K562 (cell line): ENCODE measurements around the gene UNC93B1. TPM values are rescaled to one million over a fixed set of nuclear protein-coding genes. Genes with fewer than 3 reads are reported as not detected.

ENCODE experiments used
- BRD9 ChIP-seq: fragments of 450-650 bp; IDR thresholded peaks from 2 replicates; pipeline ENCODE4 v1.6.1; 2018; ENCODE audit warnings: low read depth; ENCODE audit not compliant: partially characterized antibody
- CBX1 ChIP-seq: sonication (generic); IDR thresholded peaks from 2 replicates; pipeline ENCODE4 v1.6.1; 2016; ENCODE audit warnings: antibody characterized with exemption, low read depth, mild to moderate bottlenecking
- CREB1 ChIP-seq, 2 experiments: sonication (generic) in 1 of 2; formaldehyde crosslinking in 1 of 2; IDR thresholded peaks; 2 replicates each; pipeline versions ENCODE4 v1.6.1 to v1.8.0; 2012 to 2022; ENCODE audit warnings: inconsistent platforms in 1 of 2, mild to moderate bottlenecking in 1 of 2, missing genetic modification reagents in 1 of 2, moderate library complexity in 1 of 2
- CREM ChIP-seq: IDR thresholded peaks from 2 replicates; pipeline ENCODE4 v1.6.1; 2014; ENCODE audit warnings: antibody characterized with exemption, low read depth
- CXXC5 ChIP-seq: fragments of 250-450 bp; sonication (Bioruptor Pico); IDR thresholded peaks from 2 replicates; pipeline ENCODE4 v1.8.0; 2022; ENCODE audit warnings: inconsistent platforms, mild to moderate bottlenecking, moderate library complexity
- DPF2 ChIP-seq: fragments of 450-650 bp; IDR thresholded peaks from 2 replicates; pipeline ENCODE4 v1.6.1; 2016
- E2F3 ChIP-seq: fragments of 250-450 bp; sonication (Bioruptor Pico); IDR thresholded peaks from 2 replicates; pipeline ENCODE4 v1.4.0; 2020; ENCODE audit warnings: mild to moderate bottlenecking
- EP300 ChIP-seq: IDR thresholded peaks from 2 replicates; pipeline ENCODE4 v1.6.1; 2012; ENCODE audit warnings: low read length, improper control_type of control experiment
- ESRRB ChIP-seq: fragments of 250-450 bp; sonication (Bioruptor Pico); IDR thresholded peaks from 2 replicates; pipeline ENCODE4 v1.5.0; 2020; ENCODE audit warnings: mild to moderate bottlenecking, moderate library complexity, borderline replicate concordance
- GABPB2 ChIP-seq: fragments of 250-450 bp; sonication (Bioruptor Pico); conservative IDR thresholded peaks from 2 replicates; pipeline ENCODE4 v1.5.1; 2021; ENCODE audit warnings: mild to moderate bottlenecking
- GTF2A2 ChIP-seq: IDR thresholded peaks from 2 replicates; pipeline ENCODE4 v1.6.1; 2016; ENCODE audit warnings: mild to moderate bottlenecking, missing genetic modification characterization, missing compliant biosample characterization
- JUND ChIP-seq, 2 experiments: IDR thresholded peaks; 2 replicates in 1 of 2; 3 replicates in 1 of 2; pipeline ENCODE4 v1.6.1; 2011; ENCODE audit warnings: borderline replicate concordance in 2 of 2, low read depth in 2 of 2, low read length in 2 of 2, improper control_type of control experiment in 1 of 2, missing biosample characterization in 1 of 2, missing genetic modification characterization in 1 of 2, missing genetic modification reagents in 1 of 2
- KDM1A ChIP-seq, 2 experiments: fragments of 450-650 bp; IDR thresholded peaks; 2 replicates each; pipeline ENCODE4 v1.6.1; 2016; ENCODE audit warnings: mild to moderate bottlenecking in 2 of 2
- LEF1 ChIP-seq: fragments of 450-650 bp; IDR thresholded peaks from 2 replicates; pipeline ENCODE4 v1.6.1; 2016; ENCODE audit warnings: mild to moderate bottlenecking
- MEIS2 ChIP-seq: fragments of 450-650 bp; IDR thresholded peaks from 2 replicates; pipeline ENCODE4 v1.6.1; 2014; ENCODE audit warnings: mild to moderate bottlenecking; ENCODE audit not compliant: partially characterized antibody
- NFATC3 ChIP-seq: fragments of 450-650 bp; IDR thresholded peaks from 2 replicates; pipeline ENCODE4 v1.6.1; 2017; ENCODE audit warnings: mild to moderate bottlenecking
- NR2C1 ChIP-seq, 2 experiments: fragments of 450-650 bp; IDR thresholded peaks; 2 replicates each; pipeline ENCODE4 v1.6.1; 2017; ENCODE audit warnings: mild to moderate bottlenecking in 2 of 2, antibody characterized with exemption in 1 of 2, inconsistent platforms in 1 of 2, missing compliant biosample characterization in 1 of 2, missing genetic modification characterization in 1 of 2
- POLR2AphosphoS5 ChIP-seq: IDR thresholded peaks from 2 replicates; pipeline ENCODE4 v1.6.1; 2011; ENCODE audit warnings: mild to moderate bottlenecking, low read depth, low read length, moderate library complexity; ENCODE audit not compliant: control insufficient read depth, insufficient read depth
- SIN3A ChIP-seq, 2 experiments: fragments of 150-350 bp in 1 of 2; IDR thresholded peaks; 2 replicates each; pipeline ENCODE4 v1.6.1; 2011 to 2016; ENCODE audit warnings: borderline replicate concordance in 2 of 2, low read depth in 2 of 2, low read length in 2 of 2, mild to moderate bottlenecking in 2 of 2, moderate library complexity in 2 of 2; ENCODE audit not compliant: control insufficient read depth in 1 of 2
- SP1 ChIP-seq: sonication (generic); formaldehyde crosslinking; IDR thresholded peaks from 2 replicates; pipeline ENCODE4 v1.8.1; 2022; ENCODE audit warnings: mild to moderate bottlenecking, missing genetic modification reagents
- SRSF3 ChIP-seq: fragments of 200-400 bp; formaldehyde crosslinking; IDR thresholded peaks from 2 replicates; pipeline ENCODE4 v1.6.1; 2016; ENCODE audit warnings: mild to moderate bottlenecking, low read length, moderate library complexity; ENCODE audit not compliant: insufficient read depth
- SRSF7 ChIP-seq: fragments of 200-400 bp; formaldehyde crosslinking; optimal IDR thresholded peaks from 2 replicates; pipeline ENCODE3; 2017; ENCODE audit warnings: mild to moderate bottlenecking, low read depth, low read length
- TAL1 ChIP-seq: fragments of 450-650 bp; IDR thresholded peaks from 2 replicates; pipeline ENCODE4 v1.6.1; 2016; ENCODE audit warnings: mild to moderate bottlenecking
- TOE1 ChIP-seq, 2 experiments: fragments of 450-650 bp in 1 of 2; sonication (generic) in 1 of 2; formaldehyde crosslinking in 1 of 2; IDR thresholded peaks; 2 replicates each; pipeline versions ENCODE4 v1.7.1 to v1.8.0; 2016 to 2022; ENCODE audit warnings: borderline replicate concordance in 2 of 2, mild to moderate bottlenecking in 2 of 2, antibody characterized with exemption in 1 of 2, inconsistent platforms in 1 of 2, low read depth in 1 of 2, missing genetic modification reagents in 1 of 2, moderate library complexity in 1 of 2
- XRCC3 ChIP-seq: fragments of 450-650 bp; IDR thresholded peaks from 2 replicates; pipeline ENCODE4 v1.6.1; 2017; ENCODE audit warnings: mild to moderate bottlenecking, moderate library complexity
- ZFPM2 ChIP-seq: fragments of 250-450 bp; sonication (Bioruptor Pico); IDR thresholded peaks from 2 replicates; pipeline ENCODE4 v1.5.1; 2022; ENCODE audit warnings: mild to moderate bottlenecking
- ZNF124 ChIP-seq: sonication (generic); formaldehyde crosslinking; IDR thresholded peaks from 2 replicates; pipeline ENCODE4 v1.8.1; 2022; ENCODE audit warnings: missing genetic modification reagents
- ZNF174 ChIP-seq: fragments of 250-450 bp; sonication (Bioruptor Pico); IDR thresholded peaks from 2 replicates; pipeline ENCODE4 v1.4.0; 2020; ENCODE audit warnings: mild to moderate bottlenecking
- ZNF274 ChIP-seq: IDR thresholded peaks from 2 replicates; pipeline ENCODE4 v1.6.1; 2011; ENCODE audit warnings: low read depth, mild to moderate bottlenecking, low read length, moderate library complexity, borderline replicate concordance
- ZNF282 ChIP-seq: sonication (generic); formaldehyde crosslinking; IDR thresholded peaks from 2 replicates; pipeline ENCODE4 v1.8.1; 2023; ENCODE audit warnings: missing genetic modification reagents
- ZNF436 ChIP-seq: fragments of 250-450, 450-650 bp; sonication (Bioruptor Pico); formaldehyde crosslinking; IDR thresholded peaks from 2 replicates; pipeline ENCODE4 v1.7.0; 2020; ENCODE audit warnings: mild to moderate bottlenecking
- ZNF717 ChIP-seq: fragments of 250-450 bp; sonication (Bioruptor Pico); IDR thresholded peaks from 2 replicates; pipeline ENCODE4 v1.5.0; 2021
- polyA plus RNA-seq, 8 experiments: library from polyadenylated mRNA; depleted of rRNA in 4 of 8; stranded (reverse) in 5 of 8; unstranded in 3 of 8; fragments of >200 nt; fragmentation: Nextera tagmentation in 2 of 8; fragmentation: Illumina TruSeq in 1 of 8; extraction: Ambion mirVana in 2 of 8; extraction: Trizol in 1 of 8; gene quantifications; 2 replicates each; pipeline versions ENCODE4 v1.2.1 to v1.2.3, GENCODE V29; 2011 to 2014; ENCODE audit warnings: inconsistent platforms in 1 of 8, missing spikeins in 1 of 8
- total RNA-seq, 7 experiments: library from RNA; depleted of rRNA in 6 of 7; stranded (reverse); fragments of >200 nt in 6 of 7; fragmentation: Illumina TruSeq in 2 of 7; extraction: Trizol in 2 of 7; gene quantifications; 2 replicates each; pipeline versions ENCODE4 v1.2.1 to v1.2.3, GENCODE V29; 2011 to 2021; ENCODE audit warnings: low replicate concordance in 1 of 7

UNC93B1 gene
- total and polyA plus RNA-seq, 9 of the 15 experiments (the other 6 are each of a cell fraction or from before 2014, with no cell fraction given) = 0.10 to 13.6 (median 6.5) TPM

DNA sequence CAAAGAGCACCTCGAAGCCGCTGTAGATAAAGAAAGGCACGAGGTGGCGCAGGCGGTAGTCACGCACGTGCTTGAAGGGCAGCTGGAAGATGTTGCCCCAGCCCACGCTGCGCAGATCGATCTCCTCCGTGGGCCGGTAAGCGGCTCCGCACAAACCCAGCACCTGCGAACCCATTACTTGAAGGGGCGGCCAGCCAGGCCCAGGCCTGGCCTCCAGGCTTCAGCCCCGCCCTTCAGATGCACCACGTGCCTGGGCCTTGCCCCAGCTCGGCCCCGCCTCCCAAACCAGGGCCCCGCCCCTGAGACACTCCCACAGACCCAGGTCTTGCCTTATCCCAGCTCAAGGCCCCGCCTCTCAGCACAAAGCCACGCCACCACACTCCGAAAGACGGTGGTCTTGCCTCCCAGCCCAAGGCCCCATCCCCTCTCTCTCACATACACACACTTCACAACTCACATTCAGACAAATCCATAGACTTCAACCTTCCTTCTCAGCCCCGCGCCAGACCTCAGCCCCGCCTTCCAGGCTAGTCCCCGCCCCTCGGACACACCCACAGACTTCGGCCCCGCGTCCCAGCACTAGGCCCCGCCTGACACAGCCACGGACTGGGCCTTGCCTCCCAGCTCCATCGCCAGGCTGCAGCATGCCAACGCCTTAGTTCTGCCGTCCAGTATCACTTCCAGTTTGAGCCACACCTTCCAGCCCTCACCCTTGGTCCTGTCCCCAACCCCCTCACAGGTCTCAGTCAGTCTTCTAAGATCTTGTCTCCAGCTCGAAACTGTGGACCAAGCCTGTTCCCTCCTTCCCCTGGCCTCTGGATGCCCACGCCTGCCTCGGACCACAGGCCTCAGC lies 7.0 kb downstream of the UNC93B1 start (continued):
- TF ChIP-seq TOE1 (IDR thresholded peaks at IDR 0.05; ENCODE audit: borderline replicate concordance) (peak; percentile 74), TOE1 (CRISPR knock-in tag; IDR thresholded peaks at IDR 0.05; ENCODE audit: borderline replicate concordance, low read depth) (no peak), SP1 (CRISPR knock-in tag) (peak; percentile 97), TAL1 (no peak; the same call in 1 of the 2 replicates), LEF1 (no peak), DPF2 (no peak), KDM1A (IDR thresholded peaks at IDR 0.05) (no peak), SIN3A (IDR thresholded peaks at IDR 0.05; ENCODE audit: borderline replicate concordance in 2 of 2, control insufficient read depth in 1 of 2, low read depth in 2 of 2, low read length in 2 of 2) (no peak), ZNF174 (CRISPR knock-in tag) (no peak), CREB1 (IDR thresholded peaks at IDR 0.05) (no peak), CREB1 (CRISPR knock-in tag; IDR thresholded peaks at IDR 0.05) (peak; percentile 36; the same call in 1 of the 2 replicates), JUND (IDR thresholded peaks at IDR 0.05; ENCODE audit: borderline replicate concordance, low read depth, low read length) (no peak), JUND (tag; IDR thresholded peaks at IDR 0.05; ENCODE audit: borderline replicate concordance, low read depth, low read length) (no peak; the same call in 2 of the 3 replicates), NR2C1 (IDR thresholded peaks at IDR 0.05) (no peak), NR2C1 (tag; IDR thresholded peaks at IDR 0.05) (no peak), ZFPM2 (CRISPR knock-in tag) (no peak), MEIS2 (no peak), NFATC3 (no peak), GTF2A2 (no peak), SRSF3 (no peak), CXXC5 (CRISPR knock-in tag) (no peak; the same call in 1 of the 2 replicates), ZNF436 (CRISPR knock-in tag) (no peak), ESRRB (CRISPR knock-in tag) (no peak), SRSF7 (no peak), XRCC3 (no peak), ZNF274 (no peak), ZNF282 (CRISPR knock-in tag) (no peak), POLR2AphosphoS5 (no peak), E2F3 (CRISPR knock-in tag) (no peak), BRD9 (no peak), GABPB2 (CRISPR knock-in tag) (no peak), EP300 (no peak), CREM (no peak), CBX1 (no peak), ZNF124 (CRISPR knock-in tag) (no peak), ZNF717 (no peak)
